OCI-LY1 (cell line): ENCODE data around the gene GPR142.

Experiments
- H2AFZ ChIP-seq: fragments of 200-600 bp; sonication (generic), shearing (Covaris generic); 2 replicates; pipeline ENCODE4 v1.6.0; 2014; ENCODE audit warnings: antibody characterized with exemption, mild to moderate bottlenecking, low read length
- H3F3A ChIP-seq: fragments of 200-600 bp; sonication (generic), shearing (Covaris generic); 2 replicates; pipeline ENCODE4 v1.6.0; 2014; ENCODE audit warnings: mild to moderate bottlenecking, antibody characterized with exemption, low read length, moderate library complexity; ENCODE audit not compliant: insufficient read depth
- H3K27ac ChIP-seq: fragments of 200-600 bp; sonication (generic); 2 replicates; pipeline ENCODE4 v1.5.1; 2014; ENCODE audit warnings: low read length, mixed run types, mild to moderate bottlenecking, low read depth; ENCODE audit not compliant: poor library complexity, severe bottlenecking
- H3K27me3 ChIP-seq: fragments of 200-600 bp; sonication (generic); 2 replicates; pipeline ENCODE4 v1.6.0; 2014; ENCODE audit warnings: antibody characterized with exemption, mild to moderate bottlenecking, low read length, moderate library complexity; ENCODE audit not compliant: insufficient read depth
- H3K36me3 ChIP-seq: fragments of 200-600 bp; sonication (generic); 2 replicates; pipeline ENCODE4 v1.6.1; 2014; ENCODE audit warnings: mild to moderate bottlenecking, antibody characterized with exemption, low read length, moderate library complexity, mixed read lengths; ENCODE audit not compliant: insufficient read depth
- H3K4me1 ChIP-seq: fragments of 200-600 bp; sonication (generic); 2 replicates; pipeline ENCODE4 v1.5.1; 2014; ENCODE audit warnings: mild to moderate bottlenecking, low read length, moderate library complexity; ENCODE audit not compliant: insufficient read depth, severe bottlenecking
- H3K4me2 ChIP-seq: fragments of 200-600 bp; sonication (generic), shearing (Covaris generic); 2 replicates; pipeline ENCODE4 v1.6.1; 2014; ENCODE audit warnings: low read length
- H3K4me3 ChIP-seq: fragments of 200-600 bp; sonication (generic); 2 replicates; pipeline ENCODE4 v1.5.1; 2014; ENCODE audit warnings: low read length, low read depth, mild to moderate bottlenecking, mixed read lengths; ENCODE audit not compliant: poor library complexity, severe bottlenecking
- H3K79me2 ChIP-seq: fragments of 200-600 bp; shearing (Covaris generic); 2 replicates; pipeline ENCODE4 v1.6.1; 2016; ENCODE audit warnings: mixed run types, low read length, mixed read lengths; ENCODE audit not compliant: insufficient read depth
- H3K9ac ChIP-seq: fragments of 200-600 bp; sonication (generic), shearing (Covaris generic); 2 replicates; pipeline ENCODE4 v1.6.1; 2014; ENCODE audit warnings: mild to moderate bottlenecking, low read length, mixed read lengths
- H3K9me2 ChIP-seq: fragments of 200-600 bp; sonication (generic), shearing (Covaris generic); 2 replicates; pipeline ENCODE4 v1.6.1; 2014; ENCODE audit warnings: low read depth, mild to moderate bottlenecking, low read length, mixed read lengths
- H3K9me3 ChIP-seq: fragments of 200-600 bp; shearing (Covaris generic); 2 replicates; pipeline ENCODE4 v1.6.1; 2014; ENCODE audit warnings: low read length, mixed read lengths
- H4K20me1 ChIP-seq: fragments of 200-600 bp; sonication (generic), shearing (Covaris generic); 2 replicates; pipeline ENCODE4 v1.6.0; 2016; ENCODE audit warnings: mild to moderate bottlenecking, low read length; ENCODE audit not compliant: insufficient read depth
- EZH2 ChIP-seq: fragments of 200-600 bp; sonication (generic), shearing (Covaris generic); IDR thresholded peaks from 2 replicates; pipeline ENCODE4 v1.8.0; 2017; ENCODE audit warnings: borderline replicate concordance, mixed run types, mild to moderate bottlenecking, antibody characterized with exemption, low read length, moderate library complexity, mixed read lengths
- TF ChIP-seq, protein P1 (sequence below): fragments of 200-600 bp; sonication (generic), shearing (Covaris generic); IDR thresholded peaks from 2 replicates; pipeline ENCODE4 v1.5.1; 2017; ENCODE audit warnings: mild to moderate bottlenecking, antibody characterized with exemption, low read length, moderate library complexity, mixed read lengths

The GPR142 gene

DNA sequence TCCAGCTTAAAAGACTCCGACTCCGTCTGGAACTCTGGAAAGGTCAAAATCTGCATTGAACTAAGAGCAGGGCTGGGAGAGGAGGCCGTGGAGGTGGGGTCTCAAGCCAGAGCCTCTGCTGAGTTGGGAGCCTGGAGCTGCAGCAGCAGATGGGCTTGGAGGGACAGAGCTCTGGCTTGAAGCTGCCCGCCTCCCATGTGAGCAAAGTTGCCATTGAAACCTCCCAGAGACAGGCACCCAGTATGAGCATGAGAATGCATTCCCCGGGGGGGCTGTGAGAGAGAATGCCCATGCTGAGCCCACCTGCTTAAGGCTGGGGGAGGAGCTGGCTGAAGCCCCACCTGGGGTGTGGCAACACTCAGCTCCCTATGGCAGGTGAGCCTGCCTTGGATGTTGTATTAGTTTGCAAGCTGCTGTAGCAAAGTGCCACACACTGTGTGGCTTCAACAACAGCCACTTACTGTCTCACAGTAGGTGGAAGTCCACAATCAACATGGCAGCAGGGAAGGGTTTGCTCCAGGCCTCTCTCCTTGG, 31.7 kb upstream of the GPR142 start:
- Histone ChIP-seq H3K4me3 (no peak overlapping the region), H3K9me3 (no peaks in the 10 kb centered on the region), H3K36me3 (no peaks in the 10 kb centered on the region), H3K9ac (no peak overlapping the region), H4K20me1 (no peaks in the 10 kb centered on the region), H3K27me3 (no peaks in the 10 kb centered on the region), H3F3A (no peaks in the 10 kb centered on the region), H3K4me1 (no peaks in the 10 kb centered on the region), H3K4me2 (no peak overlapping the region), H2AFZ (no peak overlapping the region), H3K27ac (no peak overlapping the region), H3K9me2 (no peaks in the 10 kb centered on the region), H3K79me2 (no peaks in the 10 kb centered on the region)
- TF ChIP-seq EZH2, result no peak
- TF ChIP-seq, protein P1, sequence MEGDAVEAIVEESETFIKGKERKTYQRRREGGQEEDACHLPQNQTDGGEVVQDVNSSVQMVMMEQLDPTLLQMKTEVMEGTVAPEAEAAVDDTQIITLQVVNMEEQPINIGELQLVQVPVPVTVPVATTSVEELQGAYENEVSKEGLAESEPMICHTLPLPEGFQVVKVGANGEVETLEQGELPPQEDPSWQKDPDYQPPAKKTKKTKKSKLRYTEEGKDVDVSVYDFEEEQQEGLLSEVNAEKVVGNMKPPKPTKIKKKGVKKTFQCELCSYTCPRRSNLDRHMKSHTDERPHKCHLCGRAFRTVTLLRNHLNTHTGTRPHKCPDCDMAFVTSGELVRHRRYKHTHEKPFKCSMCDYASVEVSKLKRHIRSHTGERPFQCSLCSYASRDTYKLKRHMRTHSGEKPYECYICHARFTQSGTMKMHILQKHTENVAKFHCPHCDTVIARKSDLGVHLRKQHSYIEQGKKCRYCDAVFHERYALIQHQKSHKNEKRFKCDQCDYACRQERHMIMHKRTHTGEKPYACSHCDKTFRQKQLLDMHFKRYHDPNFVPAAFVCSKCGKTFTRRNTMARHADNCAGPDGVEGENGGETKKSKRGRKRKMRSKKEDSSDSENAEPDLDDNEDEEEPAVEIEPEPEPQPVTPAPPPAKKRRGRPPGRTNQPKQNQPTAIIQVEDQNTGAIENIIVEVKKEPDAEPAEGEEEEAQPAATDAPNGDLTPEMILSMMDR, result no peak

DNA sequence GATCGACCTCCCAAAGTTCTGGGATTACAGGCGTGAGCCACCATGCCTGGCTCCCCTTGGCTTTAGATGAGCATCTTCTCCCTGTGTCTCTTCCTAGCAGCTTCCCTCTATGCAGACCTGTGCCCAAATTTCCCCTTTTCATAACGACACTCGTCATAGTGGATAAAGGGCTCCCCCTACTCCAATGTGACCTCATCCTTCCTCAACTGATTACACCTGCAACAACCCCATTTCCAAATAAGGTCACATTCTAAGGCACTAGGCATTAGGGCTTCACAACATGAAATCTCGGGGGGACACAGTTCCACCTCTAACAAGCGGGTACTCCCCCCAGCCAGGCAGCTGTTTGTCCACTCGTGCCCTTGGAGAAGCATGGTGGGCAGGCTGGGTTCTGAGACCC, 31.0 kb upstream of the GPR142 start:
- Histone ChIP-seq H3K36me3 (no peaks in the 10 kb centered on the region), H3K27ac (no peak overlapping the region), H2AFZ (no peak overlapping the region), H3K79me2 (no peaks in the 10 kb centered on the region), H3F3A (no peaks in the 10 kb centered on the region), H3K4me3 (no peak overlapping the region), H3K9me3 (no peaks in the 10 kb centered on the region), H3K9me2 (no peaks in the 10 kb centered on the region), H3K9ac (no peak overlapping the region), H3K4me1 (no peaks in the 10 kb centered on the region), H4K20me1 (no peaks in the 10 kb centered on the region), H3K4me2 (no peak overlapping the region), H3K27me3 (no peaks in the 10 kb centered on the region)
- TF ChIP-seq, protein P1, result no peak
- TF ChIP-seq EZH2, result no peak

DNA sequence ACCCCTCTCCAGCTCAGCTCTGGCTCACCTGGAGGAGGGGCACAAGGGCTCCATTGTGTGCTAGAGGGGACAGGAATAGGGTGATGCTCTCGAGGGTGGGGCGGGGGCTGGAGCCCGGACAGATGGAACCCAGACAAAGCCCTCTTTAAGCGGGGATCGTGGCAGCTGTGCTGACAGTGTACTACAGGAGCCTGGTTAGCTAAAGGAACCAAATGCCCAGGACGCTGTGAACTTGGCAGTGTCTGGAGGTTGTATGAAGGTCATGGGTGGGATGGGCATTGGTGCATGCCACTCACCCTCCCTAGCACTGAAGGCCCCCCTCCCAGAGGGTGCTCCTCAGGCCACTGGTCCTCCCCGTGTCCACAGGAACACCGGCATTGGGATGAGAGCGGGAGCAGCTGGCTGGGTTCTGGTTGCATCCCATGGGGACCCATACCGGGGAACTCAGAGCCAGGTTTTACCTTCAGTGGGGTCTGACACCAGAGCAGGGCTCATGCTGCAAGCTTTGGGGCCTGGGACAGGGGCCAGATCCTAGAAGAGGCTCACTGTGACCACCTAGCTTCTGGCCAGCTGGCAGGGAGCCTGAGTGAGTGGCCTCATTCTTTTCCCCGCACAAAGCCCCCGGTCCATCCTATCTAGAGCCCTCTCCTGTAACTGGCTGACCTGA, 29.3 kb upstream of the GPR142 start:
- Histone ChIP-seq H3K9me2 (no peaks in the 10 kb centered on the region), H3F3A (no peaks in the 10 kb centered on the region), H3K9ac (no peak overlapping the region), H3K4me3 (no peak overlapping the region), H3K4me1 (no peaks in the 10 kb centered on the region), H3K4me2 (no peak overlapping the region), H2AFZ (no peak overlapping the region), H3K79me2 (no peaks in the 10 kb centered on the region), H3K9me3 (no peaks in the 10 kb centered on the region), H3K27ac (no peak overlapping the region), H3K27me3 (no peaks in the 10 kb centered on the region), H4K20me1 (no peaks in the 10 kb centered on the region), H3K36me3 (no peaks in the 10 kb centered on the region)
- TF ChIP-seq EZH2, result no peak
- TF ChIP-seq, protein P1, result no peak
